ENCODE data around the gene MRPL16. TPM values are rescaled to one million over a fixed set of nuclear protein-coding genes. Genes with fewer than 3 reads are reported as not detected.

MRPL16 gene
- polyA plus RNA-seq, 10 donors, result 32.3 to 37.2 (median 34.3) TPM

- no peak for DNase-seq
Observed at GRCh38 chr11:59776210-59777066, 34.1 kb downstream of the MRPL16 start.

- no peak for DNase-seq
Observed at GRCh38 chr11:59773083-59773440, 37.5 kb downstream of the MRPL16 start.

DNA sequence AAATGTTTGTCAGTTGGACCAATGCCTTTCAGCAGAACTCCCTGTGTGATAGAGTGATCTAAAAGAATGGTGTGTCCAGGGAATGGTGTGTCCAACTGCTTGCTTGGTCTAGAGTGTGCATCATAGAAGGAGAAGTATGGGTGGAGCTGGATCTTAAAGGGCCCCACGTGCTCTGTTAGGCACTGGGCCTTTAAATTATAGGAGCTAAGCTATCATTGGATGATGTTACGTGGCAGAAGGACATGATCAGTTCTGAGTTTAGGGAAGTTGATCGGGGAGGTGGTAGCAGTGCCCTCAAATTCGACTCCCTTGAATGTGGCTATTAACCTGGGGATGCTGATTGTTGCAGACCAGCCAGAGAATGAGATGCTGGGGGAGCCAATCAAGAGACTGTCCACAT lies 39.0 kb downstream of the MRPL16 start:
- no peak for DNase-seq

DNA sequence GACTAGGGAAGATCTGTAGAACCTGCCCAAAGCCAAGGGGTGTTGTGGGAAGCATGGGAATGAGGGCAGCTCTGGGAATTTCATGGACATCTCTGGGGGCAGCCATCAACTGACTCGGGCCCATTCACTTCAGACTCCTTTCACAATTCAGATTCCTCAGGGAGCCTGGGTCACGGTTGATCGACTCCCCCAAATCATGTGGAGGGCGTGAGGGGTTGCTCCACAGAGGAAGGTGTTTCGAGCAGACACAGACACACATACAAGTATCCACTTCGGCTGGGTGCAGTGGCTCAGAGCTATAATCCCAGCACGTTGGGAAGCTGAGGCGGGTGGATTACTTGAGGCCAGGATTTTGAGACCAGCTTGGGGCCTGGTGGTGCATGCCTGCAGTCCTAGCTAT lies 39.7 kb downstream of the MRPL16 start:
- no peak for DNase-seq

DNA sequence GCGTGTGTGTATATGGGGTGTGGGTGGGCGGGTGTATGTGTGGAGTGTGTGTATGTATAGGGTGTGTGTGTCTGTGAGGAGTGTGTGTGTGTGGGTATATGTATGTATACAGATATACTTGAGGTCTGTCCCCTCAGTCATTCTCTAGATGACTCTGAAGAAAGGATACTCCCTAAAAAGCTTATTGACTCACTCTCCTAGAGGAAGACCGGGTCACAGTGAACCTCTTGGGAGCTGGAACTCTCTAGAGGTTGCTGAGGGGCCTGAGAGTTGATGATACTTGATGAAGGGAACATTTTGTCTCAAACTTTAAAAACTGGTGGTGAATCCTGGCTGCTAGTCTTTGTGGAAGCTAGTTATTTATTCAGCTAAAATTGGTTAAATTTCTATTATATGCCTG lies 40.3 kb downstream of the MRPL16 start:
- DNase-seq, result no peak

GRCh38 chr11:59769828-59770227 lies 40.8 kb downstream of the MRPL16 start:
- DNase-seq, result no peak

DNA sequence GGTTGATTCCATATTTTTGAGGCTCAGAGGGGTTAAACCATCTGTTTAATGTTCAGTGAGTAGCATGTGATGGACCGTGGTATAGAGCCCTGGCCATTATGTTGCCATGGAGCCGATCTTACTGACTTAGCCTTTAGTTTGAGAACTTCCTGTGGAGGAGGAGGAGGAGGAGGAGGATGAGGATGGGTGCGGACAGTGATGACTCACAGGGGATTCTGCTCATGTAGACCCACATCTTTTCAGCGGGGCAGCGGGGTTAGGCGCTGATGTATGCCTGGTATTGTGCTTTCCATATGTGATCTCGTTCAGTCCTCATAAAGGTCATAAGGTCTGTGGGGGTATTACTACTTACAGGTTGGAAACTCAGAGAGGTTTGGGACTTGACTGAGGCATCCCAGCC lies 41.5 kb downstream of the MRPL16 start:
- DNase-seq, result no peak

DNA sequence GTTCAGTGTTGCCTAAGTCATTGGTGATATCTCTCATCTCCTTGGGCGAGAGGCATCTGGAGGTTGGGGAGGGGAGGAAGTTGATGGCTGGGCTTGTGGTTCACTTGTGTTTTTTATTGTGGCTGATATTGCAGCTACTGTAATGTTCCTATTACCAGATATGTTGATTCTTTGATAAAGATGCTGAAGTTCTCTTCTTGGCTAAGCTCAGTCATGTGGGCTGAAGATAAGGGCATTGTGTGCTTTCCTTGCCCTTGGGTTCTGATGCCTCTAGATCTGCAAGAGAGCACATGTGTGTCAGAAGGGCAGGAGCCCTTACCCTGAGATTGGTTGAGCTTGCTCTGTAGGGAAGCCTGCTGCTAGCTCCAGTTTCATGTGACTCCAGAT lies 43.4 kb downstream of the MRPL16 start:
- DNase-seq, result no peak

DNA sequence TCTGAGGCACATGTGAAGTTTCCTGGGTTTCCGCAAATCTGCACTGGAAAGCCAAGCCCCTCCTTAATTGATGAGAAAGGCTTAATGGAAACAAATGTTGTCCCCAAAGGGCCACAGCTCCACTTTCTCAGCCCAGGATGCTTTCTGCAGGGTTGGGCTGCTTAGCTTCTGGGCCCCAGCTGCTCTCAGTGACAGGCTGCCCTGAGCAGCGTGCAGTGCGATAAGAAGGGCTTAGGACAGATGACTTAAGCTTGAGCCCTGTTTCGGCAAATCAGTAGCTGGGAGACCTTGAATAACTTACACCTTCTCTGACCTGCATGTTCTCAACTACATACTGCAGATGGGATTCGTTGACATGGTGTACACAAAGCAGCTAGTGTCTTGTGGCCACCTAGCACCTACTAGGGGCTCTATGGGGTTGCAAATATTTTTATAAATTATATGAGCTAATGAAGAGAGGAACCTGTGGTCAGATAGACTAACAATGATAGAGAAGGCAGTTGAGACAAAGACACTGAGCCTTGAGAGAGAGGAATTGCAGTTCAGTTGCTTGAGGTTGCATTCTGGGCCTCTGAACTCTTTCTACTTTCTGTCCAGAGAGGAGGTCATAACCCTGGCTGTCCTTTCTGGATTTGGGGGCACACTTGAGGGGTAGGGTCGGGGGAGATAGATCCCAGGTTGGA lies 43.9 kb downstream of the MRPL16 start:
- DNase-seq, result no peak

GRCh38 chr11:59765068-59765735 lies 45.4 kb downstream of the MRPL16 start:
- no peak for DNase-seq

GRCh38 chr11:59761993-59762392 lies 48.6 kb downstream of the MRPL16 start:
- DNase-seq, result no peak

- no peak for DNase-seq
Observed at GRCh38 chr11:59760771-59761170, 49.8 kb downstream of the MRPL16 start.

GRCh38 chr11:59759900-59760299 lies 50.7 kb downstream of the MRPL16 start:
- DNase-seq, result no peak

DNA sequence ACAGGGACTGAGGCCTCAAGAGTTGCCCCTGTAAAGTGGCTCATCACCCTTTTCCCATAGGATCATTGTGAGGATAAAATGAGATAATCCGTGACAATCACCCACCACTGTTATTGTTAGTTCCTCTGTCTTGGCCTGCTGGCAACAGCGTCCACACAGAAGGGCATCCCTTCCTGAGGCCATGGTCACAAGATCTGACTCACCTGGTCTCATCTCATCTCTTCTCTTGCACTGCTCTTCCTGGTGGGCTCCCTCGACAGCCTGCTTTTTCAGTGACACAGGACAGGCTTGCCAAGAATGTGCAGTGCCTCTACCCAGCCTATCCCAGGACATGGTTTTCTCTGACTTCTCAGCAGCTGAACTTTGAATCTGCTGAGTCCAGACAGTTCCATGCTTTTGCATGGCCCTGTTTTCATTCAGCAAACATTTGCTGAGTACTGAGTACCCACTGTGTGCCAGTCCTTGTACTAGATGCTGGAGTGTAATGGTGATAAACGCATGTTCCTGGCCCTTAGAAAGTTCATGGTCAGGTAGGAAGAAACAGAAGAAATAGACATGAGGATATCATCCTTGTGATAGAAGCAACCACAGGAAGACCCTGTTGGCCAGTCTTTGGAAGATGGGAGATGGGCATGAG lies 52.1 kb downstream of the MRPL16 start:
- DNase-seq, result no peak

- no peak for DNase-seq
Observed at GRCh38 chr11:59756845-59757244, 53.7 kb downstream of the MRPL16 start.

DNA sequence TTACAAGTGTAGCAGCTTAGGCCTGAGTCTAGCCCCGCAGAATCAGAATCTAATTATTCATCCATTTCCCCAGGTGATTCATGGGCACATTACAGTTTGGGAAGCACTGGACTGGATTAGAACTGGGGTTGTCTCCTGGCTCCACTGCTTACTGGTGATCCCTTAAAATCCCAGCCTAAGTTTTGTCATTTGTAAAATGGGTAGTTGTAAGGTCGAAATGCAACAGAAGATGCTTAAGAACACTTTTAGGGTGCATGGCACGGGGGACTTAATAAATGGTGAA lies 54.1 kb downstream of the MRPL16 start:
- no peak for DNase-seq

Other genes with a start within 250 kb of the MRPL16 start
- gene OSBP, start 195.0 kb downstream of the MRPL16 start, polyA plus RNA-seq (ENCODE audit: insufficient read length in 10 of 10), result 10 to 100 TPM; 42.7 to 64.8 (median 47.5) TPM
- 10 to 100 TPM; 21.2 to 33.3 (median 27.2) TPM for gene PATL1, start 141.7 kb downstream of the MRPL16 start, polyA plus RNA-seq (ENCODE audit: insufficient read length in 10 of 10)
- gene OR10V1, start 96.9 kb downstream of the MRPL16 start, polyA plus RNA-seq (ENCODE audit: insufficient read length in 10 of 10), result not detected
- gene STX3, start 55.4 kb downstream of the MRPL16 start, polyA plus RNA-seq (ENCODE audit: insufficient read length in 10 of 10), result 1 to 10 TPM; 2.9 to 8.5 (median 5.4) TPM
- under 1 TPM in 1 of 10 donors, not detected in 9; 0.08 TPM for gene CBLIF, start 34.7 kb upstream of the MRPL16 start, polyA plus RNA-seq (ENCODE audit: insufficient read length in 10 of 10)
- gene TCN1, start 55.7 kb upstream of the MRPL16 start, polyA plus RNA-seq (ENCODE audit: insufficient read length in 10 of 10), result under 1 TPM in 3 of 10 donors, not detected in 7; 0.16 to 0.38 (median 0.22) TPM
- not detected for gene OOSP3, start 68.0 kb upstream of the MRPL16 start, polyA plus RNA-seq (ENCODE audit: insufficient read length in 10 of 10)
- gene OOSP1, start 127.7 kb upstream of the MRPL16 start, polyA plus RNA-seq (ENCODE audit: insufficient read length in 10 of 10), result not detected
- gene OOSP4A, start 153.3 kb upstream of the MRPL16 start, polyA plus RNA-seq (ENCODE audit: insufficient read length in 10 of 10), result not detected
- not detected for gene OOSP4B, start 206.4 kb upstream of the MRPL16 start, polyA plus RNA-seq (ENCODE audit: insufficient read length in 10 of 10)
- gene OOSP2, start 229.6 kb upstream of the MRPL16 start, polyA plus RNA-seq (ENCODE audit: insufficient read length in 10 of 10), result not detected
- gene MS4A3, start 245.9 kb upstream of the MRPL16 start, polyA plus RNA-seq (ENCODE audit: insufficient read length in 10 of 10), result 1 to 10 TPM in 4 of 10 donors, under 1 TPM in 6; 0.38 to 1.6 (median 0.77) TPM